Heart right ventricle (tissue), 16 donors: ENCODE data around the gene ADSS1. TPM values are rescaled to one million over a fixed set of nuclear protein-coding genes. Genes with fewer than 3 reads are reported as not detected.

Source experiments
- ATAC-seq, 8 donors: fragments of 200-7000 bp; cut with Tn5 transposase; one replicate each; pipeline ENCODE4 v1.9.1; 2020; ENCODE audit warnings: mild to moderate bottlenecking in 8 of 8, moderate library complexity in 8 of 8, moderate number of reproducible peaks in 1 of 8
- DNase-seq, 2 donors: peaks; one replicate each; pipeline ENCODE4 v3.0.0-alpha.2; 2020
- H3K27ac ChIP-seq, 10 donors: fragments of 200-600 bp; sonication (generic) in 2 of 10; one replicate each; pipeline versions ENCODE4 v1.5.0 to v1.8.0; 2020 to 2022; ENCODE audit warnings: mild to moderate bottlenecking in 3 of 10
- H3K27me3 ChIP-seq, 7 donors: fragments of 200-600 bp; one replicate each; pipeline ENCODE4 v1.8.0; 2021 to 2022; ENCODE audit warnings: mild to moderate bottlenecking in 2 of 7
- H3K36me3 ChIP-seq, 9 donors: fragments of 200-600 bp; sonication (generic) in 1 of 9; one replicate each; pipeline versions ENCODE4 v1.5.0 to v1.8.0; 2020 to 2022; ENCODE audit warnings: mild to moderate bottlenecking in 2 of 9
- H3K4me1 ChIP-seq, 9 donors: fragments of 200-600 bp; sonication (generic) in 1 of 9; one replicate each; pipeline versions ENCODE4 v1.5.0 to v1.8.0; 2020 to 2022; ENCODE audit warnings: mild to moderate bottlenecking in 4 of 9
- H3K4me3 ChIP-seq, 10 donors: fragments of 200-600 bp; sonication (generic) in 2 of 10; one replicate each; pipeline versions ENCODE4 v1.5.0 to v1.8.0; 2020 to 2022; ENCODE audit warnings: mild to moderate bottlenecking in 7 of 10, moderate library complexity in 2 of 10
- H3K9me3 ChIP-seq, 11 donors: fragments of 200-600 bp in 10 of 11; sonication (generic) in 2 of 11; one replicate each; pipeline versions ENCODE4 v1.5.0 to v1.8.0; 2013 to 2022; ENCODE audit warnings: mild to moderate bottlenecking in 2 of 11, control low read depth in 1 of 11, moderate library complexity in 1 of 11
- CTCF ChIP-seq, 9 donors: fragments of 200-600 bp; sonication (generic) in 2 of 9; IDR thresholded peaks; one replicate each; pipeline versions ENCODE4 v1.5.0 to v1.8.0; 2021 to 2022; ENCODE audit warnings: antibody characterized with exemption in 9 of 9, mild to moderate bottlenecking in 5 of 9, moderate library complexity in 1 of 9
- WGBS, 2 donors: extraction: QIAGEN DNeasy Blood & Tissue Kit; methylation state at CpG; one replicate each; pipeline ENCODE4 v1.1.7; 2013; ENCODE audit warnings: inconsistent platforms in 1 of 2; 5-methylcytosine and 5-hydroxymethylcytosine counted together
- intact Hi-C, 10 donors: fragments of 100-400 bp; cut with DNase I; formaldehyde crosslinking; loops; one replicate each; pipeline versions ENCODE4 v1.11.1 to v1.14.2; 2022
- polyA plus RNA-seq, 2 donors: library from polyadenylated mRNA; stranded (reverse); fragments of 200-250 nt; gene quantifications; one replicate each; pipeline ENCODE4 v1.2.3, GENCODE V29; 2013
- total RNA-seq, 10 donors: library from RNA; stranded (reverse); fragmentation: NEBNext Ultra II Directional in 3 of 10; extraction: Animal tissue kit (Norgen Biotek cat#: 25700) in 3 of 10; gene quantifications; one replicate each; pipeline versions ENCODE4 v1.2.1 to v1.2.4, GENCODE V29; 2021 to 2023
- donor health status: Arrhythmogenic right ventricular cardiomyopathy.
- donor health status: ischemic (EF 13 %, LVEDD 7.1; RV severe dilation, severe dysfunction).
- donor health status: healthy with polysubstance abuse.
- donor health status: DM: no; HTN: yes; CAD: no.
- donor health status: DM: no; HTN: no; CAD: no.
- donor health status: ischemic (EF 25% LVEDD 6.9; RV normal size, moderate dysfunction).
- donor health status: ischemic (EF 25% LVEDD 5.7; RV mildly dilated, moderate dysfunction).
- donor health status: healthy.
- donor health status: DM: yes; HTN: yes; CAD: no.
- donor health status: Ischemic cardiomyopathy.
- donor health status: ischemic (EF 35%, LVEDD 5.7; RV mildly dilated, moderate dysfunction).
- donor health status: nonischemic (EF 11% LVEDD 7.7; RV severe dilation, severe dysfunction).
- donor health status: DM: yes; HTN: yes; CAD: no.
- donor health status: PGD.
- donor health status: ischemic (EF 29% LVEDD 5.4; RV normal size, mild dysfunction).
- donor health status: nonischemic (EF 23%, LVEDD 6.1; RV moderate dilation, normal function).

Gene ADSS1
- total and polyA plus RNA-seq, 12 donors = 74.6 to 295 (median 195) TPM

- intact Hi-C loops = loop anchor here in 2 of 10 donors (5.0 kb wide), 1 partner anchor 40 kb away; no protein-coding TSS in a partner anchor
- Histone ChIP-seq H3K4me1 (peaks cover 53 to 100% (median 86%) of the 10 kb centered on the region in 9 donors), H3K9me3 (no peaks in the 10 kb centered on the region), H3K27ac (peak overlapping the region in 9 of 10 donors; percentile 13 to 90 (median 73)), H3K27me3 (no peaks in the 10 kb centered on the region), H3K36me3 (peaks cover 0 to 43% (median 7%) of the 10 kb centered on the region in 9 donors), H3K4me3 (peak overlapping the region in 1 of 10 donors; percentile 29)
- 82 to 87% methylated on average over 10 of the region's 10 CpGs for WGBS, 2 donors
- no peak for TF ChIP-seq CTCF (IDR thresholded peaks at IDR 0.05)
- no peak for DNase-seq
- ATAC-seq = no peak
Measured at GRCh38 chr14:104697317-104697703, 26.7 kb upstream of the ADSS1 start.

GRCh38 chr14:104697892-104698583 lies 26.0 kb upstream of the ADSS1 start:
- Histone ChIP-seq H3K9me3 (no peaks in the 10 kb centered on the region), H3K27ac (peak overlapping the region in 8 of 10 donors; percentile 34 to 90 (median 76)), H3K4me1 (peaks cover 53 to 96% (median 79%) of the 10 kb centered on the region in 9 donors), H3K36me3 (peaks cover 0 to 46% (median 7%) of the 10 kb centered on the region in 9 donors), H3K4me3 (peak overlapping the region in 6 of 10 donors; percentile 26 to 49 (median 40)), H3K27me3 (no peaks in the 10 kb centered on the region)
- TF ChIP-seq CTCF (IDR thresholded peaks at IDR 0.05) = no peak
- no peak for DNase-seq
- intact Hi-C loops = loop anchor here in 2 of 10 donors (5.0 kb wide), 1 partner anchor 41 kb away; no protein-coding TSS in a partner anchor
- ATAC-seq = no peak
- WGBS, 2 donors = 44 to 48% methylated on average over 19 of the region's 19 CpGs

GRCh38 chr14:104698688-104699425 lies 25.2 kb upstream of the ADSS1 start:
- Histone ChIP-seq H3K27me3 (no peaks in the 10 kb centered on the region), H3K4me3 (peak overlapping the region in 8 of 10 donors; percentile 15 to 49 (median 34)), H3K4me1 (peaks cover 53 to 88% (median 73%) of the 10 kb centered on the region in 9 donors), H3K36me3 (peaks cover 0 to 52% (median 9%) of the 10 kb centered on the region in 9 donors), H3K9me3 (no peaks in the 10 kb centered on the region), H3K27ac (peak overlapping the region in 9 of 10 donors; percentile 49 to 90 (median 73))
- peak; percentile 69 to 77 for DNase-seq
- TF ChIP-seq CTCF (IDR thresholded peaks at IDR 0.05) = no peak
- WGBS, 2 donors = 32 to 36% methylated on average over 24 of the region's 24 CpGs
- ATAC-seq = peak in 7 of 8 donors; percentile 21 to 50 (median 46)
- intact Hi-C loops = loop anchor here in 2 of 10 donors (5.0 kb wide), 1 partner anchor 42 kb away; no protein-coding TSS in a partner anchor

GRCh38 chr14:104699426-104699748 lies 24.6 kb upstream of the ADSS1 start:
- intact Hi-C loops = loop anchor here in 2 of 10 donors (5.0 kb wide), 1 partner anchor 42 kb away; no protein-coding TSS in a partner anchor
- TF ChIP-seq CTCF (IDR thresholded peaks at IDR 0.05) = no peak
- ATAC-seq (peak in 5 of 8 donors; percentile 0 to 4 (median 2)), DNase-seq (no peak)
- Histone ChIP-seq H3K27ac (peak overlapping the region in 9 of 10 donors; percentile 39 to 90 (median 73)), H3K9me3 (no peaks in the 10 kb centered on the region), H3K36me3 (peaks cover 0 to 56% (median 13%) of the 10 kb centered on the region in 9 donors), H3K27me3 (no peaks in the 10 kb centered on the region), H3K4me1 (peaks cover 53 to 83% (median 67%) of the 10 kb centered on the region in 9 donors), H3K4me3 (peak overlapping the region in 9 of 10 donors; percentile 3 to 49 (median 29))
- 65 to 73% methylated on average over 12 of the region's 12 CpGs for WGBS, 2 donors
